Cardiac fibroblast (primary cell): ENCODE data around the gene CIAO2B.

Source experiments
- DNase-seq, 2 donors: peaks; one replicate each; pipeline versions ENCODE4 v3.0.0 to v3.0.0-alpha.2; 2010; ENCODE audit warnings: low read depth in 2 of 2
- H3K4me3 ChIP-seq, 2 donors: replicated peaks in 1 of 2; 1 replicate in 1 of 2; 2 replicates in 1 of 2; pipeline ENCODE4 v1.5.1; 2011; ENCODE audit warnings: low read depth in 2 of 2, low read length in 2 of 2, mild to moderate bottlenecking in 2 of 2, moderate library complexity in 1 of 2
- CTCF ChIP-seq: IDR thresholded peaks from one replicate; pipeline ENCODE4 v1.5.1; 2011; ENCODE audit warnings: low read depth, mild to moderate bottlenecking, low read length, inconsistent platforms

Gene CIAO2B

GRCh38 chr16:66928702-66929388 is 5.4 kb downstream of the CIAO2B start:
- no peak overlapping the region for H3K4me3 ChIP-seq
- peak; percentile 43 to 46 for DNase-seq
- TF ChIP-seq CTCF, result peak; percentile 56

GRCh38 chr16:66927918-66928649 is 6.1 kb downstream of the CIAO2B start:
- no peak overlapping the region for H3K4me3 ChIP-seq
- peak in 1 of 2 donors; percentile 31 for DNase-seq
- no peak for TF ChIP-seq CTCF

GRCh38 chr16:66926961-66927436 is 7.2 kb downstream of the CIAO2B start:
- no peak for TF ChIP-seq CTCF
- peak; percentile 86 to 88 for DNase-seq
- H3K4me3 ChIP-seq, result no peak overlapping the region

GRCh38 chr16:66926171-66926947 is 7.8 kb downstream of the CIAO2B start:
- TF ChIP-seq CTCF, result no peak
- no peak for DNase-seq
- no peak overlapping the region for H3K4me3 ChIP-seq

GRCh38 chr16:66925322-66925840 is 8.8 kb downstream of the CIAO2B start, which contains the start of gene RRAD:
Gene RRAD, minus strand, starts transcription at chr16:66925535. Its CDS starts 356 bp downstream, at chr16:66925179.
- H3K4me3 ChIP-seq, result peak within 1 kb of the TSS; percentile 34 to 41
- peak; percentile 40 to 47 for DNase-seq
- no peak for TF ChIP-seq CTCF

- H3K4me3 ChIP-seq, result peak overlapping the region; percentile 34 to 41
- no peak for DNase-seq
- peak; percentile 5 for TF ChIP-seq CTCF
Observed at GRCh38 chr16:66924527-66925321, 9.5 kb downstream of the CIAO2B start.
